Raji (cell line): ENCODE data around the gene IGSF9B.

Source experiments
- POLR2A ChIP-seq: IDR thresholded peaks from 2 replicates; pipeline ENCODE4 v1.6.1; 2011; ENCODE audit warnings: low read depth, low read length, control low read depth; ENCODE audit not compliant: insufficient read depth

IGSF9B gene

GRCh38 chr11:133911171-133911570 is 45.6 kb downstream of the IGSF9B start:
- TF ChIP-seq POLR2A: no peak

GRCh38 chr11:133910101-133910500 is 46.7 kb downstream of the IGSF9B start:
- TF ChIP-seq POLR2A: no peak

- no peak for TF ChIP-seq POLR2A
Measured at GRCh38 chr11:133908827-133909226, 47.9 kb downstream of the IGSF9B start.

DNA sequence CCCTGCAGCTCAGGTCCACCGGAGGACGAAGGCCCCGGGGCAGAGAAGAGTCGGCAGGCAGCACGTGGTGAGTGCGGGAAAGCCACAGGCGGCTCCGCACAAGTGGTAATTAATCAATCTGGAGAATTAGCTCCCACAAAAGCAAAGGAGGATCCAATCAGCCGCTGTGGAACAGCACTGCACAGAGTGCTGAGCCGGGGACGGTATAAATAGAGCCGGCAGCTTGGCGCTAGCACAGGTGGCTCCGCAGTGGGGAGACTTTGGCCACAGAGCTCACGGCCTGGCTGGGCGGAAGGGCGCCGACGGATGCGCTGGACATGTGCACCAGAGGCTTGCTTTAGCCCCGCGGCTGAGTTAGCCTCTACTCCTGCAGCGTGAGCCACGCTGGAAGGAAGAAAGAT is 48.9 kb downstream of the IGSF9B start:
- TF ChIP-seq POLR2A: no peak

GRCh38 chr11:133907216-133907615 is 49.6 kb downstream of the IGSF9B start:
- TF ChIP-seq POLR2A: no peak

DNA sequence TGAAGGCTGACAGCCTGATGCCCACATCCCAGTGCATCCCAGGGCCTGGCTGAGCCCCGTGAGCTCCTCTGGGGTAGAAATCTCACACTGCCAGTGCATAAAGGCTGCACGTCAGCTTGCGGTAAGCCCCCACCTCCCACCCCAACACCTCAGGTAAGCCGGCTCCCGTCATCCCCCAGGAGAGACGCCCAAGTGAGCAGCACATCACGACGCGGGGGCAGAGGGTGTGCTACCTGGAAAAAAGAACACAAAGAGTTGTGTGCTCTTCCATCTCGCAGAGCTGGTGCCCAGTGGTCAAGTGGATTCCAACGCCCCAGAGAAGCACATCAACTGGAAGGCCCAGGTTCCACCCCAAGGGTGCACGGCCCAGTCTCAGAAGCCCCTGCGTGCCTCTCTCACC is 50.0 kb downstream of the IGSF9B start:
- no peak for TF ChIP-seq POLR2A

DNA sequence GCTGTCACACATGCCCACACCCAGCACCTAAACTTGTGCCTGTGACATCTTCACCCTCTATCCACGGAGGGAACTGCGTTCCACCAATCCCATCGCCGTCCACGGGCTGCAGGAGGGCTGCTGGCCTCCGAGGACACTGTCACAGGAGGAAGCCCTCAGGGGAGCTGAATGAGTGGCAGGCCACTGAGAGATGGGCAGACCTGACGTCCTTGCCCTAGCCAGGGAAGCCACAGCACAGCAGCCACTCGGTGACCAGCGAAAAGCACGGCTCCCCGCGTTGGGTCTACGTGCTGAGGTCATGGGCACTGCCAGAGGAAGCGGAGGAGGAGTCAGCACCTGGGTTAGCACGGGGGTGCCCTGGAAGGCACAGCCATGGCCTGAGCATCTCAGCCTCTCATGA is 50.5 kb downstream of the IGSF9B start:
- TF ChIP-seq POLR2A: no peak

DNA sequence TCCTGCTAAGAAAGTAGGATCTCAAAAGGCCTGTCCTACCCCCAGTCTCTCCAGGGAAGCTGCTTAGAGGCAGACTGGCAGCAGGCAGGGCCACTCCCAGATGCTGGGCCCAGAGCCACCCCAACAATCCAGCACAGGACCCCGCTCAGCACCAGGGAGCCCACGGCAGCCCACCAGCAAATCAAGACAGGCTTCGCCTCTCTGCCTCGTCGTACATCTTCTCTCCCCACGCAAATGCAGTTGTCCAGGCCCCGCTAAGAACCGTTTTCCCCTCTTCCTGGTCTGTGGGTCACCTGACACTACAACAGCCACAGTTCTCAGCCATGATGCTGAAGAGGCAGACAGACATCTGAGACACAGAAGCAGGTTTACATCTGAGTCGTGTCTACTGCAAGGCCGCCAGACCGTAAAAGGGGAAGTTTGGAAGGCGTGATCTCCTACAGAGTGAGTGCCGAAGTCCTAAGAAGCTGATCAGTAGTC is 51.1 kb downstream of the IGSF9B start:
- no peak for TF ChIP-seq POLR2A

- no peak for TF ChIP-seq POLR2A
Measured at GRCh38 chr11:133904818-133905515, 51.8 kb downstream of the IGSF9B start.

DNA sequence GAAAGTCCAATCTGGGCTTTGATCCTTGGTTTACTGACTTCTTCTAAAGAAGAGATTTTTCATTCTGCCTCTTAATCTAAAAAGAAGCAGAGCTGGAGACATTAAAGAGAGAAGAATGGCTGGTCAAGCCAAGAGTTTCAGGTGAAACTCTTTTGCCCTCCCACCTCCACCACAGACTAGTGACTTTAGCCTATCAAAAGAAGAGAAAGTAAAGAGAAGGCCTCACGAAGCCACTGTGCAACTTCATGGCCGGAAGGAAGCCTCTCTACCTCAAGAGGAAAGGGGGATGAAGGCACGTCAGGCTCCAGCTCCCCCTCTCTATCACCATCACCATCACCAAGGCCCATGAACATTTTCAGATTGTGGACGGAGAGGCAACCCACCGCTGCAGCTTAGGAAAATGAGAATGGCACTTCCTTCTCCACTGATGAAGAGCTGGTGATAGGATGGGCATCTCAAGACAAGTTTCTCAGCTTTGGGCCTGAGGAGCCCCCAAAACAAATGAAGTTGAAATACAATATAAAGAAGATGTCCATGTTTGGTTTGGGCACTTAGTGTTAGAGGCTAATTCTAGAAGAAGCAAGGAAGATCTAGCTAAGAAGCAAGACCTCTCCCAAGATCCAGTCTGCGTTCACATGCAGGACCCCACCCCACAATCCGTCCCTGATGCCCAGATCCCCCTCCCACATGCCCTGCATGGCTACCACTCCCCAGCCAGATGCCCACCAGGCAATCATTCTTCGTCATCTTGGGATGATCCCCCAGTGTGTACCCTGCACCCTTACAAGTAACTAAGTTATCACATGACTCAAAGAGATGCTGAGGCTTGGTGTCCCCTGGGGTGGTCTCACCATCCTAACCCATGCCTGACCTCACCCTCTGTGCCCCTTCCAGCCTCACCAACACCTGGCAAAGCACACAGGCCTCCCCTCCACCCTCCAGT is 52.6 kb downstream of the IGSF9B start:
- TF ChIP-seq POLR2A: no peak

DNA sequence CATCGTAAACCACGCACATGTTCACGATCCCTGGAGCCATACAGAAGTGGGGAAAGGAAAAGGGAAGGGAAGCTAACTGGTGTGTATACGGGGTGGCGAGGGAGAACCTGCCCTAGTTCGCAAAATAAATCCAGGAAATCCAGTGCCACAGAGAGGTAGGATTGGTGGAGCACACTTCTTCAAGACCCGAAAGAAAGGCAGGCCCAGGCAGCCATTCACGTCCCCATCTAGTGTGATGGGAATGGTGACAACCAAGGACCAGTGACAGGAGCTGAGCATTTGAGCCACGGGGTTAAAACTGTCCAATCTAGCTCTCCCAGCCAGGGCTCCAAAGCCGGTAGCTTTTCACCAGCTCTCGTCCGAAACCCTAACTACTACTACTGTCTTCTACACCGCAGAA is 53.7 kb downstream of the IGSF9B start:
- no peak for TF ChIP-seq POLR2A

DNA sequence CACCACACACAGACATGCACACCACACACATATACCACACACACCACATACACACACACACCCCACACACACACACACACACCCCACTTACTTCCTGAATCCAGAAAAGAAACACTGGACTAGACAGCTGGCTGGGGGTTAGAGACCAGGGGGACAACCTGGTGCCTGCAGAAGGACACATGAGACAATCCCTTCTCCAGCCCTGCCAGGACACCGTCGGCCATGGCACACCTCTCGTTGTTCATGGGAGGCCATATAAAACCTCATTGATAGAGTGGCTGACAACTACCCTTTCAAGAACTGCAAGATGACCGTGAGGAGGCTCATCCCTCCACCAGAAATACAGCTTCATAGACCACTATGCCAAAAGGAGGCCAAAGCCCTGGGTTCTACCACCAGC is 54.3 kb downstream of the IGSF9B start:
- TF ChIP-seq POLR2A: no peak

DNA sequence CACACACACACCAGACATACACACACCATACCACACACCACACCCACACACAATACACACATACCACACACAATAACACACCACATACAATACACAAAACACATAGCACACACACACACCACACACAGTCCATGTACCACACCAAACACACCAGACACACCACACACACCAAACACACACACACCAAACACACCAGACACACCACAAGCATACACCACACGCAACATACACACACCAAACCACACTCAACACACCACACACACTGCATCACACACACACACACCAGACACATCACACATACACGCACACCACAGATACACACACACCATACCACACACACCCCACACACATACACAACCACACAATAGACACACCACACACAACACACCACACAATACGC is 54.8 kb downstream of the IGSF9B start:
- no peak for TF ChIP-seq POLR2A

DNA sequence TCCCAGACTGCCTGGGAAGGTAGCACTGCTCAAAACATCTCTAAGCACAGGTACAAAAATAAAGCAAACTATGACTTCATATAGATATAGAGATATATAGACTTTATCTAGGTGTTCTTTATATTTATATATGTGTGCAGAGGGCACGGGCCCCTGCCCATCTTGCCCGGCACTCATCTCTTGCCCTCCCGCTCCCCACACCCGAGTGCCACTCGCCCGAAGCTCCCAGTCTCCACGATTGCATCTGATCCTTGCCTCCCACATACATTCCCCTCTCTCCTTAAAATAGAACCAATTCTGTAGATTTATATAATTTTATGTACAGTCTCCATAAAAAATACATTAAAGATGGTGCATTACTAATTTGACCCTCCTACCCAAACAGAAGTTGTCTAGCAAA is 55.5 kb downstream of the IGSF9B start:
- TF ChIP-seq POLR2A: no peak

GRCh38 chr11:133900176-133901105 is 56.3 kb downstream of the IGSF9B start:
- no peak for TF ChIP-seq POLR2A
